Muscle layer of duodenum (tissue), 2 donors: ENCODE measurements around the gene BPIFA3.

Experiments used
- H3K27ac ChIP-seq: one replicate; pipeline ENCODE4 v1.7.0; 2013; ENCODE audit warnings: mild to moderate bottlenecking, low read length
- H3K27me3 ChIP-seq: one replicate; pipeline ENCODE4 v1.7.0; 2013; ENCODE audit warnings: low read depth, mild to moderate bottlenecking, control low read depth, low read length
- H3K36me3 ChIP-seq, 2 donors: one replicate each; pipeline ENCODE4 v1.7.0; 2013; ENCODE audit warnings: low read length in 2 of 2, control low read depth in 1 of 2, mild to moderate bottlenecking in 1 of 2; ENCODE audit not compliant: insufficient read depth in 2 of 2, control insufficient read depth in 1 of 2
- H3K4me1 ChIP-seq, 2 donors: one replicate each; pipeline ENCODE4 v1.7.0; 2013; ENCODE audit warnings: low read length in 2 of 2, mild to moderate bottlenecking in 2 of 2, control low read depth in 1 of 2, moderate library complexity in 1 of 2; ENCODE audit not compliant: insufficient read depth in 2 of 2, control insufficient read depth in 1 of 2
- H3K4me3 ChIP-seq, 2 donors: one replicate each; pipeline ENCODE4 v1.7.0; 2013; ENCODE audit warnings: low read length in 2 of 2, low read depth in 1 of 2, mild to moderate bottlenecking in 1 of 2
- H3K9me3 ChIP-seq, 2 donors: one replicate each; pipeline ENCODE4 v1.7.0; 2013; ENCODE audit warnings: low read length in 2 of 2, control low read depth in 1 of 2, mild to moderate bottlenecking in 1 of 2; ENCODE audit not compliant: control insufficient read depth in 1 of 2
- donor health status: healthy.

Gene BPIFA3

GRCh38 chr20:33263784-33264183 is 46.6 kb downstream of the BPIFA3 start:
- H3K27ac ChIP-seq: no peak overlapping the region
- no peaks in the 10 kb centered on the region for H3K27me3 ChIP-seq
- H3K9me3 ChIP-seq: peaks cover 0 to 5% of the 10 kb centered on the region in 2 donors
- no peaks in the 10 kb centered on the region for H3K36me3 ChIP-seq
- H3K4me1 ChIP-seq: no peaks in the 10 kb centered on the region
- H3K4me3 ChIP-seq: no peak overlapping the region

DNA sequence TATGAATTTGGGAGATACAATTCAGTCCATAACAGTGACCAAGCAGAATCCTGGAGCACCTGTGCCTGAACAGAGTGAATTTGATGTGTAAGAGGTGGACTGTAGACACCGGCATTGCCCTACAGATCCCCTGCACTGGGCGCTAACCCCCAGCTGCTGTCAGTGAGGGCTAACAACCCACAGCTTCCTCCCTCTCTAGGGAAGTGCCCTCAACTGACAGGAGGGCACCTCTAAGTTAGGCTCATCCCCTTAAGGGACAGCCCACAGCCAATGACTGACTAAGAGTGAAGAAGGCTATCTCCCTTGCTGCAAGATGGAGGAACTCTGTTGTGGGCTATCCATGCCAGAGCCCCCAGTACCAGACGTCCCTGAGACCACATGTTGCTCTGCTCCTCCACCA is 50.5 kb downstream of the BPIFA3 start:
- no peaks in the 10 kb centered on the region for H3K4me1 ChIP-seq
- no peaks in the 10 kb centered on the region for H3K36me3 ChIP-seq
- no peaks in the 10 kb centered on the region for H3K9me3 ChIP-seq
- no peak overlapping the region for H3K4me3 ChIP-seq
- H3K27me3 ChIP-seq: no peaks in the 10 kb centered on the region
- H3K27ac ChIP-seq: no peak overlapping the region

DNA sequence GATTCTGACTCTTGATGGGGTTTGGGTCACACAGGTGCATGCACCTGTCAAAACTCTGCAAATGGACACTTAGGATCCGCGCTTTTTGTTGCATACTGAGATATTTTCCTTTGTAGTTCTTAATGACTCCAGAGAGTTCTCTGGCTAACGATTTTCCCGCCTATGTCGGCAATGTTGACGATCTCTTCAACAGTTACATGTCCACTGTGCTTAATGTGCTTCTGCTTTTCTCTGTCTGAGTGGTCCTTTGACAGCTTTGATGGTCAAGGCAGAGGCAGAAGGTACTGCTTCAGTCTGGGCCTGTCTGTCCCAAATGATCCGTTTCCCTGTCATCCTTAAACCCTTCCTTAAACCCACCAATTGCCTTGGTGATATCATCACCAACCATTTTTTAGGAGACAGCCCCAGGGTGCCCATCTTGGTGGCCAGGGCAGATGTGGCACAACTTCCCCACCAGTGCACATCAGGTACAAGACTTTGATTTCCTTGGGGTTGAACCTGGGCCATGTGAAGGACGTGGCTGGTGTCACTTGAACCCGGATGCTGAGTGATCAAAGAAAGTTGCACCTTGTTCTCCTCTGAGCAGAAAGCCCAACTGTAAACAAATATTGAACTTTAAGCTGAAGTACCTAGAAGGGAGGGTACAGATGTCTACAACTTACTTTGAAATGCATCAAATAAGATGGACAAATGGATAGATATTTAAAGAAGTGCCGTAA is 55.2 kb downstream of the BPIFA3 start:
- H3K9me3 ChIP-seq: no peaks in the 10 kb centered on the region
- no peaks in the 10 kb centered on the region for H3K36me3 ChIP-seq
- no peaks in the 10 kb centered on the region for H3K27me3 ChIP-seq
- H3K4me1 ChIP-seq: no peaks in the 10 kb centered on the region
- no peak overlapping the region for H3K27ac ChIP-seq
- H3K4me3 ChIP-seq: no peak overlapping the region

- Histone ChIP-seq H3K9me3 (no peaks in the 10 kb centered on the region), H3K4me1 (no peaks in the 10 kb centered on the region), H3K27me3 (no peaks in the 10 kb centered on the region), H3K27ac (no peak overlapping the region), H3K36me3 (no peaks in the 10 kb centered on the region), H3K4me3 (no peak overlapping the region)
These were observed 56.1 kb downstream of the BPIFA3 start for GRCh38 chr20:33273117-33273851.

DNA sequence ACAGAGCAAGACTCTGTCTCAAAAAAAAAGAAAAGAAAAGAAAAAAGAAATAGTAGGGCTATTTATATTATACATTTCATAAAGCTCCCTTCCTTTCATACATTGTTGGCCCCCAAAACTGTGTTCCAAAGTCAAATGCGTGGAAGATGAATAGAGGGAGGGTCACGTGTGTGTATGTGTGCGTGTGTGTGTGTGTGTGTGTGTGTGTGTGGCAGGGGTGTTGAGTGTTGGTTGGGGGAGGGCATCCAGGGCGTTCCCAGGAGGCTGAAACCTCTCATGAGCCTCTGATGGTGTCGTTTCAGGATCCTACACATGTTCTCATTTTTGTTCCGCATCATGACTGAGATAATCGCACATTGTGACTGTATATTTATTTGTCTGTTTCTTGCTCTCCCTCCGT is 58.1 kb downstream of the BPIFA3 start:
- no peaks in the 10 kb centered on the region for H3K27me3 ChIP-seq
- no peaks in the 10 kb centered on the region for H3K4me1 ChIP-seq
- H3K27ac ChIP-seq: no peak overlapping the region
- H3K4me3 ChIP-seq: no peak overlapping the region
- no peaks in the 10 kb centered on the region for H3K36me3 ChIP-seq
- H3K9me3 ChIP-seq: no peaks in the 10 kb centered on the region

- Histone ChIP-seq H3K4me3 (no peak overlapping the region), H3K9me3 (no peaks in the 10 kb centered on the region), H3K4me1 (no peaks in the 10 kb centered on the region), H3K27me3 (no peaks in the 10 kb centered on the region), H3K36me3 (no peaks in the 10 kb centered on the region), H3K27ac (no peak overlapping the region)
These were observed 58.7 kb downstream of the BPIFA3 start for GRCh38 chr20:33275871-33276270.

GRCh38 chr20:33276303-33277113 is 59.4 kb downstream of the BPIFA3 start:
- Histone ChIP-seq H3K4me1 (no peaks in the 10 kb centered on the region), H3K27ac (no peak overlapping the region), H3K4me3 (no peak overlapping the region), H3K36me3 (no peaks in the 10 kb centered on the region), H3K9me3 (no peaks in the 10 kb centered on the region), H3K27me3 (no peaks in the 10 kb centered on the region)
